Stomach smooth muscle (tissue), 2 donors: ENCODE measurements around the gene PRKAR1B.

Experiments used
- H3K27ac ChIP-seq: one replicate; pipeline ENCODE4 v1.7.0; 2013; ENCODE audit warnings: mild to moderate bottlenecking, low read length, inconsistent platforms
- H3K27me3 ChIP-seq, 2 donors: one replicate each; pipeline ENCODE4 v1.7.0; 2013; ENCODE audit warnings: low read length in 2 of 2; ENCODE audit not compliant: insufficient read depth in 2 of 2, control insufficient read depth in 1 of 2
- H3K36me3 ChIP-seq, 2 donors: one replicate each; pipeline ENCODE4 v1.7.0; 2013; ENCODE audit warnings: low read length in 2 of 2; ENCODE audit not compliant: control insufficient read depth in 2 of 2, insufficient read depth in 2 of 2
- H3K4me1 ChIP-seq: one replicate; pipeline ENCODE4 v1.7.0; 2013; ENCODE audit warnings: low read length; ENCODE audit not compliant: control insufficient read depth, insufficient read depth
- H3K4me3 ChIP-seq, 2 donors: one replicate each; pipeline ENCODE4 v1.7.0; 2013; ENCODE audit warnings: low read length in 2 of 2
- H3K9ac ChIP-seq, 2 donors: one replicate each; pipeline ENCODE4 v1.7.0; 2013; ENCODE audit warnings: low read length in 2 of 2, mild to moderate bottlenecking in 1 of 2
- H3K9me3 ChIP-seq, 2 donors: one replicate each; pipeline ENCODE4 v1.7.0; 2013; ENCODE audit warnings: low read length in 2 of 2; ENCODE audit not compliant: control insufficient read depth in 2 of 2
- donor health status: healthy.
- donor health status: Pancreatic carcinoma.

The PRKAR1B gene

GRCh38 chr7:608954-609353 lies 118.1 kb downstream of the PRKAR1B start:
- H3K4me1 ChIP-seq: peaks cover 6% of the 10 kb centered on the region
- H3K27me3 ChIP-seq: no peaks in the 10 kb centered on the region
- H3K36me3 ChIP-seq: peaks cover 0 to 2% of the 10 kb centered on the region in 2 donors
- no peaks in the 10 kb centered on the region for H3K9me3 ChIP-seq
- H3K4me3 ChIP-seq: no peak overlapping the region
- no peak overlapping the region for H3K27ac ChIP-seq
- no peak overlapping the region for H3K9ac ChIP-seq

DNA sequence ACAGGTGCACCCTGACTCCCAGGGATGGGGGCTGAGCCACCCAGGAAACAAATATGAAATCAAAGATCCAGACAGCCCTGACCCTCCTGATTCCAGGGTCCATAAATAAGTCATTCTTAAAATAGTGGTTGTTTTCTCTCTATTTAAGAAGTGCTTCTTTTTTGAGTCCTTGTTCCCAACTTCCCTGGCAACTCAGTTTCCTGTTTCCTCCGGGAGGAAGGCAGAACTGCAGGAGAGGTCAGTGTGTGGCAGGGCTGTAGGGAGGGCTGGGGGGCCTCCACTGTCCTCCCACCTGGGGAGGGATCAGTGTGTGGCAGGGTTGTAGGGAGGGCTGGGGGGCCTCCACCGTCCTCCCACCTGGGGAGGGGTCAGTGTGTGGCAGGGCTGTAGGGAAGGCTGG lies 118.7 kb downstream of the PRKAR1B start:
- no peaks in the 10 kb centered on the region for H3K27me3 ChIP-seq
- H3K9ac ChIP-seq: no peak overlapping the region
- H3K9me3 ChIP-seq: no peaks in the 10 kb centered on the region
- peaks cover 9% of the 10 kb centered on the region for H3K4me1 ChIP-seq
- no peak overlapping the region for H3K4me3 ChIP-seq
- peaks cover 0 to 2% of the 10 kb centered on the region in 2 donors for H3K36me3 ChIP-seq
- no peak overlapping the region for H3K27ac ChIP-seq

GRCh38 chr7:607938-608337 lies 119.1 kb downstream of the PRKAR1B start:
- no peaks in the 10 kb centered on the region for H3K27me3 ChIP-seq
- H3K4me3 ChIP-seq: no peak overlapping the region
- no peak overlapping the region for H3K27ac ChIP-seq
- H3K4me1 ChIP-seq: peaks cover 9% of the 10 kb centered on the region
- no peak overlapping the region for H3K9ac ChIP-seq
- peaks cover 0 to 2% of the 10 kb centered on the region in 2 donors for H3K36me3 ChIP-seq
- no peaks in the 10 kb centered on the region for H3K9me3 ChIP-seq

- H3K36me3 ChIP-seq: peaks cover 0 to 2% of the 10 kb centered on the region in 2 donors
- H3K4me1 ChIP-seq: peaks cover 12% of the 10 kb centered on the region
- H3K9ac ChIP-seq: no peak overlapping the region
- no peaks in the 10 kb centered on the region for H3K9me3 ChIP-seq
- no peak overlapping the region for H3K4me3 ChIP-seq
- H3K27ac ChIP-seq: no peak overlapping the region
- no peaks in the 10 kb centered on the region for H3K27me3 ChIP-seq
Observed at GRCh38 chr7:605661-606450, 121.2 kb downstream of the PRKAR1B start.

GRCh38 chr7:604884-605531 lies 122.1 kb downstream of the PRKAR1B start:
- H3K27ac ChIP-seq: peak overlapping the region; percentile 41
- no peak overlapping the region for H3K9ac ChIP-seq
- H3K9me3 ChIP-seq: no peaks in the 10 kb centered on the region
- no peaks in the 10 kb centered on the region for H3K27me3 ChIP-seq
- H3K4me1 ChIP-seq: peaks cover 13% of the 10 kb centered on the region
- no peak overlapping the region for H3K4me3 ChIP-seq
- H3K36me3 ChIP-seq: peaks cover 0 to 2% of the 10 kb centered on the region in 2 donors

DNA sequence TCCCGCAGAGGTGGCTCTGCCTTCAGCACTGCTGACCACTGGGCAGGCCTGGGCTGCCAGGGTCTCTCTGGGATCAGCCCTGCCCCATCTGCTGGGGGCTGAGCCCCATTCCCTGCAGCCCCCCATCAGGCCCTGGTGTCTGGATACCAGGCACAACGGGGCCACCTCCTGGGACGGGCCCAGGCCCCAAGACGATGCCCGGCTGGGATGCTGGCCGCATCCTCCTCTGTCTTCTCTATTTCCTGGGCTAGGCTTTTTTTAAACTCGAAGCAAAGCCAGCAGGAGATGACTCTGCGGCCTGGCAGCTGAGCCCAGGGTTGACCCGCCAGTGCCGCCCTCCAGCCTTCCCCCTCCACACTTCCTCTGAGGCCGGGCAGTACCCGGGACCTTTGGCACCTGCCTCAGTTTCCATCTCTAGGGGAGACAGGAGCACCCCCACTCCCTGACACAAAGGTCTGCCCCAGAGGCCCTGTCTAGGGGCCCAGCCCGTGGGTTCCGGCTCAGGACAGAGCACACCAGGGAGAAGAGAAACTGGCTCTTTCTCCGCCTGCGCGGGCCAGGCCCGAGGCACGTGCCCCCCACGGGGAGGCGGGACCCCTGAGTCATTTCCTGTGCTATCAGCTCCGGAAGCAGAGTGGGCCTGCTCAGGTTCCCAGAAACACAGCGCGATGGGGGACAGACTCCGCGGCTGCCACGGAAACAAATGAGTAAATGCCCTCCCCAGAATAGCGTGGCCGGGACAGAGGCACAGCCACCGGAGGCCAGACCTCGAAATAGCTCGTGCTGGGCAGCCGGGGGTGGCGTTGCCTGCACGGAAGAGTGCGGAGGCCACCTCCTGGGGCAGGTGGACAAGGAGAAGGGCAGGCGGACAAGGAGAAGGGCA lies 122.8 kb downstream of the PRKAR1B start:
- Histone ChIP-seq H3K36me3 (peaks cover 0 to 2% of the 10 kb centered on the region in 2 donors), H3K4me1 (peaks cover 13% of the 10 kb centered on the region), H3K27ac (peak overlapping the region; percentile 41), H3K27me3 (no peaks in the 10 kb centered on the region), H3K9me3 (no peaks in the 10 kb centered on the region), H3K4me3 (no peak overlapping the region), H3K9ac (no peak overlapping the region)

GRCh38 chr7:603152-603951 lies 123.7 kb downstream of the PRKAR1B start:
- H3K9ac ChIP-seq: no peak overlapping the region
- H3K9me3 ChIP-seq: no peaks in the 10 kb centered on the region
- peak overlapping the region; percentile 41 for H3K27ac ChIP-seq

GRCh38 chr7:602341-603141 lies 124.5 kb downstream of the PRKAR1B start:
- no peak overlapping the region for H3K9ac ChIP-seq
- H3K4me1 ChIP-seq: peaks cover 8% of the 10 kb centered on the region
- no peaks in the 10 kb centered on the region for H3K27me3 ChIP-seq
- H3K4me3 ChIP-seq: no peak overlapping the region
- peaks cover 0 to 2% of the 10 kb centered on the region in 2 donors for H3K36me3 ChIP-seq
- no peaks in the 10 kb centered on the region for H3K9me3 ChIP-seq
- no peak overlapping the region for H3K27ac ChIP-seq

More at GRCh38 chr7:603152-603951, 123.7 kb downstream of the PRKAR1B start:
- no peak overlapping the region for H3K4me3 ChIP-seq
- no peaks in the 10 kb centered on the region for H3K27me3 ChIP-seq
- H3K36me3 ChIP-seq: peaks cover 0 to 2% of the 10 kb centered on the region in 2 donors
- peaks cover 11% of the 10 kb centered on the region for H3K4me1 ChIP-seq

DNA sequence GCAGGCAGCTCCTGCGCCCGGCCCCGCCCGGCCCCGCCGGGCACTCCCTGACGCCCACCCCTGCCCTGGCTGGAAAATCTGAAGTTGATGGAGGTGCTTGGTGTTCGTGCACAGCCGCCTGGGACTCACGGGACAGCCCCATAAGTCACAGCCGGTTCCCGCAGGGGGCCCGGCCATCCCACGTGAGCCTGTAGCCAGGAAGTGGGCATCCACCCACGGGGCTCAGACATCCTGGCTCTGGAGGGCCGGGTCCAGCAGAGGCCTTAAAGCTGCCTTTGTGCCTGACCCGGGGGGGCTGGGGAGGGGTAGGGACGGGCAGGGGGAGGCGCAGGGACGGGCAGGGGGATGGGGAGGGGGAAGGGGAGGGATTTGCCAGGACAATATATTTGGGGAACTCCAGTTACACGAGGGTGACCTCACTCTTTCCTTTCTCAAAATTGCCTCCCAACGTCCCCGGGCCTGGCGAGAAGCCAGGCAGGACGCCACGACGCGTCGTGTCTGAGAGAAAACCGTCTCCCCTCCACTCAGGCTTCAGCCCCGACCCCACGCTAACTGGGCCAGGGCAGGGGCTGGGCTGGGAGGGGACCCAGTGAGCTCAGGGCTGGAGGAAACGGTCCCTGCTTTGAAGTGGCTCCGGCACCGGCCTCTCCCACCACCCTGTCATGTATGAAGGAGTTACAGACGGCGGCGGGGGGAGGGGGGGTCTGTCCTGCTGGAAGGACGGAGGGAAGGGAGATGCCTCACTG lies 125.3 kb downstream of the PRKAR1B start:
- Histone ChIP-seq H3K4me1 (peaks cover 8% of the 10 kb centered on the region), H3K9ac (no peak overlapping the region), H3K27ac (no peak overlapping the region), H3K4me3 (no peak overlapping the region), H3K36me3 (peaks cover 0 to 2% of the 10 kb centered on the region in 2 donors), H3K9me3 (no peaks in the 10 kb centered on the region), H3K27me3 (no peaks in the 10 kb centered on the region)
